ENCODE data around the gene AFAP1L2. TPM values are rescaled to one million over a fixed set of nuclear protein-coding genes. Genes with fewer than 3 reads are reported as not detected.

The AFAP1L2 gene
- total RNA-seq, 2 experiments from 2014 or later = 0.36 to 0.50 TPM

DNA sequence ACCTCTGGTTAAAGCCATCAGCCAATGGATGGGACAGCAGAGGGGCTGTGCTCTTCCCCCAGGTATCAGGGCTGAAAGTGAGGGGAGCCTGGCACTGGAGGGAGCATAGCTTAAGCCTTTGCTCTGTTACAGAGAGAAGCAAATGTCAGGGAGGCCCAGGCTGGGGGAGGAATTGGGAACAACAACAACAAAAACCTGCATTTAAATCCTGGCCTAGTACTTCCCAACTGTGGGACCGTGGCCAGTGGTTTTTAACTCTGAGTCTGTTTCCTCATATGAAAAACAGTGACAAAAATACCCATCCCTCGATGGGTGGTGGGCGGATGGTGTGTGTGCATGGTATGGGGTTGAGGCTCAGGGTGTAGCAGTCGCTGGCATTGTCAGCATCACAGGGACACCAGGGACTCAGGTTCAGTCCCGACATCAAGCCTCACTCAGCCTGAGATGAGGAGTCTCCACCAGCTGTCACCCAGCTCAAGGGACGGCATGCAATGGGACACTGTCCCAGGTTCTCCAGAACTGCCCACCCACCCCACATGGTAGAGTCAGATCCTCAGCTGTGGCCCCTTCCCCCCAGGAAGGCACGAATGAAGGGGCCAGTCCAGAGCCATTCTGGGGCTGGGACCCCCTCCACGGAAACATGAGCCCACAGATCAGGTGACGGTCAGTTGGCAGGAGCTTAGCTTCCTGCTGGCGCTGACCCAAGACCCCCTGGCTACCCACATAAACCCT lies 74.5 kb downstream of the AFAP1L2 start:
- CTCF ChIA-PET = no interaction called here
- Histone ChIP-seq H3K27ac (ENCODE audit: low read depth in 1 of 2, low read length in 2 of 2) (no peak overlapping the region), H3K36me3 (ENCODE audit: insufficient read depth, low read length) (no peaks in the 10 kb centered on the region), H3K27me3 (ENCODE audit: control insufficient read depth in 1 of 2, insufficient read depth in 2 of 2, low read length in 2 of 2) (no peaks in the 10 kb centered on the region), H3K9me3 (ENCODE audit: control insufficient read depth in 1 of 2, insufficient read depth in 1 of 2, low read length in 2 of 2) (no peaks in the 10 kb centered on the region), H3K4me3 (ENCODE audit: low read length) (no peak overlapping the region), H3K4me1 (ENCODE audit: insufficient read depth, low read length) (no peaks in the 10 kb centered on the region)
- intact Hi-C loops (cut with DNase I, micrococcal nuclease) = no loop called here
- Mint-ChIP-seq H3K4me3 (no peak overlapping the region), H3K27ac (no peak overlapping the region), H3K9me3 (no peaks in the 10 kb centered on the region), H3K36me3 (ENCODE audit: low read depth) (no peaks in the 10 kb centered on the region), H3K27me3 (no peaks in the 10 kb centered on the region), H3K4me1 (ENCODE audit: low read depth) (no peaks in the 10 kb centered on the region)
- ATAC-seq (ENCODE audit: poor library complexity) = no peak
- DNase-seq = no peak
- TF ChIP-seq, protein P1, sequence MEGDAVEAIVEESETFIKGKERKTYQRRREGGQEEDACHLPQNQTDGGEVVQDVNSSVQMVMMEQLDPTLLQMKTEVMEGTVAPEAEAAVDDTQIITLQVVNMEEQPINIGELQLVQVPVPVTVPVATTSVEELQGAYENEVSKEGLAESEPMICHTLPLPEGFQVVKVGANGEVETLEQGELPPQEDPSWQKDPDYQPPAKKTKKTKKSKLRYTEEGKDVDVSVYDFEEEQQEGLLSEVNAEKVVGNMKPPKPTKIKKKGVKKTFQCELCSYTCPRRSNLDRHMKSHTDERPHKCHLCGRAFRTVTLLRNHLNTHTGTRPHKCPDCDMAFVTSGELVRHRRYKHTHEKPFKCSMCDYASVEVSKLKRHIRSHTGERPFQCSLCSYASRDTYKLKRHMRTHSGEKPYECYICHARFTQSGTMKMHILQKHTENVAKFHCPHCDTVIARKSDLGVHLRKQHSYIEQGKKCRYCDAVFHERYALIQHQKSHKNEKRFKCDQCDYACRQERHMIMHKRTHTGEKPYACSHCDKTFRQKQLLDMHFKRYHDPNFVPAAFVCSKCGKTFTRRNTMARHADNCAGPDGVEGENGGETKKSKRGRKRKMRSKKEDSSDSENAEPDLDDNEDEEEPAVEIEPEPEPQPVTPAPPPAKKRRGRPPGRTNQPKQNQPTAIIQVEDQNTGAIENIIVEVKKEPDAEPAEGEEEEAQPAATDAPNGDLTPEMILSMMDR (IDR thresholded peaks at IDR 0.05) = no peak
- POLR2A ChIA-PET = no interaction called here

DNA sequence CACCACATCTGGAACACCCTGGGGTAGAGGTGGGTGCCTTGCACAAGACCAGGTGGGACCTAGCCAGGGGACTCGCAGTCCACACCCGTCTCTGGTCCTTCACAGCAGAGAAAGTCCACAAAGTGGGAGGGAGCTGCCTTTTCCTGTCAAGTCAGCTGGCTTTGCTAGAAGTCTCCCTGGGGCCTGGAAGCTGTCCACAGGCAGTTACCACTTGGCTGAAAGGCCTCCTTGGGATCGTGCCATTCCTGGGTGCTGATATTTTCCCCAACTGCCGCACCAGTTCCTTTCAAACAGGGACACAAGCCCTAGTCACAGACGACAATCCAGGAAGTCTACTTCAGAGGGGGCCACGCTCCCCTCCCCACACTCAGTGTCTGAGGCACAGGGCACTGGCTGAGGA lies 75.4 kb downstream of the AFAP1L2 start:
- Histone ChIP-seq H3K4me3 (ENCODE audit: low read length) (no peak overlapping the region), H3K27ac (ENCODE audit: low read depth in 1 of 2, low read length in 2 of 2) (no peak overlapping the region), H3K4me1 (ENCODE audit: insufficient read depth, low read length) (no peaks in the 10 kb centered on the region), H3K36me3 (ENCODE audit: insufficient read depth, low read length) (no peaks in the 10 kb centered on the region), H3K27me3 (ENCODE audit: control insufficient read depth in 1 of 2, insufficient read depth in 2 of 2, low read length in 2 of 2) (no peaks in the 10 kb centered on the region), H3K9me3 (ENCODE audit: control insufficient read depth in 1 of 2, insufficient read depth in 1 of 2, low read length in 2 of 2) (no peaks in the 10 kb centered on the region)
- intact Hi-C loops (cut with DNase I, micrococcal nuclease) = no loop called here
- no peaks in the 10 kb centered on the region for H3K9me3 Mint-ChIP-seq
- H3K4me1 Mint-ChIP-seq (ENCODE audit: low read depth) = no peaks in the 10 kb centered on the region
- no peak overlapping the region for H3K4me3 Mint-ChIP-seq
- no peak for DNase-seq
- no peaks in the 10 kb centered on the region for H3K27me3 Mint-ChIP-seq
- H3K36me3 Mint-ChIP-seq (ENCODE audit: low read depth) = no peaks in the 10 kb centered on the region
- POLR2A ChIA-PET = no interaction called here
- H3K27ac Mint-ChIP-seq = no peak overlapping the region
- TF ChIP-seq, protein P1 (IDR thresholded peaks at IDR 0.05) = no peak
- ATAC-seq (ENCODE audit: poor library complexity) = no peak
- CTCF ChIA-PET = no interaction called here

DNA sequence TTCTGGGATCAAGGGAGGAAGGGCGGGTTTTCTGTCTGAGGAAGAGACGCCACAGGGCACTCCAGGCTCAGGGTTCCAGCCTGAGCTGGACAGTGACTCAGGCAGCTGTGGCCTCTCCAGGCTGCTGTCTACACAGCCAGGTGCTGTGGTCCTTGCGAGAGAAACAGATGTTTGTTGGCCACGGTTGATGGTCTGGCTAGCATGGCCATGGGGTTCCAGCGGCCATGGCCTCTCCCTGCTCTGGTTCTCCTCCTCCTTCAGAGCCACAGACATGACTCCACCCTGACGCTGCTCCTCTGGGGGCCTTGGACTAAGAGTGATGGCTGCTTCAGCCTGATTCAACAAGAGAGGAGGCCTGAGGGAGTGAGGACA lies 75.9 kb downstream of the AFAP1L2 start:
- CTCF ChIA-PET = no interaction called here
- no peaks in the 10 kb centered on the region for H3K4me1 Mint-ChIP-seq (ENCODE audit: low read depth)
- ATAC-seq (ENCODE audit: poor library complexity) (no peak), DNase-seq (no peak)
- no peaks in the 10 kb centered on the region for H3K36me3 Mint-ChIP-seq (ENCODE audit: low read depth)
- no peak overlapping the region for H3K4me3 ChIP-seq (ENCODE audit: low read length)
- no peaks in the 10 kb centered on the region for H3K27me3 Mint-ChIP-seq
- no peaks in the 10 kb centered on the region for H3K27me3 ChIP-seq (ENCODE audit: control insufficient read depth in 1 of 2, insufficient read depth in 2 of 2, low read length in 2 of 2)
- intact Hi-C loops (cut with DNase I, micrococcal nuclease) = no loop called here
- no peaks in the 10 kb centered on the region for H3K9me3 ChIP-seq (ENCODE audit: control insufficient read depth in 1 of 2, insufficient read depth in 1 of 2, low read length in 2 of 2)
- H3K27ac ChIP-seq (ENCODE audit: low read depth in 1 of 2, low read length in 2 of 2) = no peak overlapping the region
- POLR2A ChIA-PET = no interaction called here
- H3K27ac Mint-ChIP-seq = no peak overlapping the region
- H3K4me1 ChIP-seq (ENCODE audit: insufficient read depth, low read length) = no peaks in the 10 kb centered on the region
- H3K36me3 ChIP-seq (ENCODE audit: insufficient read depth, low read length) = no peaks in the 10 kb centered on the region
- TF ChIP-seq, protein P1 (IDR thresholded peaks at IDR 0.05) = no peak
- no peaks in the 10 kb centered on the region for H3K9me3 Mint-ChIP-seq
- H3K4me3 Mint-ChIP-seq = no peak overlapping the region
